Measurements from ENCODE around the gene HMCN1.

HMCN1 gene

DNA sequence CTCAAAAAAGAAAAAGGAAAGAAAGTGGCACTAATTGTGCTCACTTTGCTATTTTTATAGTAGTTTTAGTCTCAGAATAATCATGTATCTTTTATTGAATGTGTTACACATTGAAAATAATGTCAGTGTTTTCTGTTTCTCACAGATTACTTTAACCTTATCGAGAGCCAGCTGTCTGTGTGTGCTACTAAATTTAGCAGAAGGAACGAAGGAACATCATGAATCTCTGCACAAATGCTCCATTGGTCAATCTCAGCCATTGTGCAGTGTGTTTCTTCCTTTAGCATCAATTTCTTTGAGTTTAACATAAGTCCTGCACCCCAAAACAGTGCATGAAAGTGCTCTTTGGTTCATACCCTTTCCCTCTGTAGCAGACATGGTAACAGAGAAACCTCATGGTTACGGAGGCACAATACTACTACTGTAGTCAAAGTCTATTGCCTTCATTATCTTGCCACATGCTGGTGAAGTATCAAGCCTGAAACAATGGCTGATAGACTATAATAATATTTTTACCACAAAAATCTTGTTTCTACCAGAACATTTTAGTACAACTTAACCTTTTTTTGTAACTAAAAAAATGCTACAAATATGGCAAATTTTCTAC is 310.0 kb downstream of the HMCN1 start:
- H3K9me3 ChIP-seq (ENCODE audit: severe bottlenecking) = no peaks in the 10 kb centered on the region
- no peak for ATAC-seq (ENCODE audit: low read depth)
- H3K36me3 ChIP-seq (ENCODE audit: low read depth) = no peaks in the 10 kb centered on the region
- H3K27me3 ChIP-seq (ENCODE audit: insufficient read depth, poor library complexity, severe bottlenecking) = no peaks in the 10 kb centered on the region
- no peak for DNase-seq (ENCODE audit: low spot score)
- H3K27ac ChIP-seq (ENCODE audit: poor library complexity, severe bottlenecking) = no peak overlapping the region
- TF ChIP-seq, protein P1, sequence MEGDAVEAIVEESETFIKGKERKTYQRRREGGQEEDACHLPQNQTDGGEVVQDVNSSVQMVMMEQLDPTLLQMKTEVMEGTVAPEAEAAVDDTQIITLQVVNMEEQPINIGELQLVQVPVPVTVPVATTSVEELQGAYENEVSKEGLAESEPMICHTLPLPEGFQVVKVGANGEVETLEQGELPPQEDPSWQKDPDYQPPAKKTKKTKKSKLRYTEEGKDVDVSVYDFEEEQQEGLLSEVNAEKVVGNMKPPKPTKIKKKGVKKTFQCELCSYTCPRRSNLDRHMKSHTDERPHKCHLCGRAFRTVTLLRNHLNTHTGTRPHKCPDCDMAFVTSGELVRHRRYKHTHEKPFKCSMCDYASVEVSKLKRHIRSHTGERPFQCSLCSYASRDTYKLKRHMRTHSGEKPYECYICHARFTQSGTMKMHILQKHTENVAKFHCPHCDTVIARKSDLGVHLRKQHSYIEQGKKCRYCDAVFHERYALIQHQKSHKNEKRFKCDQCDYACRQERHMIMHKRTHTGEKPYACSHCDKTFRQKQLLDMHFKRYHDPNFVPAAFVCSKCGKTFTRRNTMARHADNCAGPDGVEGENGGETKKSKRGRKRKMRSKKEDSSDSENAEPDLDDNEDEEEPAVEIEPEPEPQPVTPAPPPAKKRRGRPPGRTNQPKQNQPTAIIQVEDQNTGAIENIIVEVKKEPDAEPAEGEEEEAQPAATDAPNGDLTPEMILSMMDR (IDR thresholded peaks at IDR 0.05; ENCODE audit: poor library complexity, severe bottlenecking) = no peak
- H3K4me1 ChIP-seq (ENCODE audit: insufficient read depth, poor library complexity, severe bottlenecking) = no peaks in the 10 kb centered on the region
- H3K4me3 ChIP-seq (ENCODE audit: severe bottlenecking) = no peak overlapping the region

GRCh38 chr1:186046437-186047211 is 312.4 kb downstream of the HMCN1 start:
- ATAC-seq (ENCODE audit: low read depth) = no peak
- H3K9me3 ChIP-seq (ENCODE audit: severe bottlenecking) = no peaks in the 10 kb centered on the region
- H3K27ac ChIP-seq (ENCODE audit: poor library complexity, severe bottlenecking) = no peak overlapping the region
- no peaks in the 10 kb centered on the region for H3K36me3 ChIP-seq (ENCODE audit: low read depth)
- no peaks in the 10 kb centered on the region for H3K27me3 ChIP-seq (ENCODE audit: insufficient read depth, poor library complexity, severe bottlenecking)
- TF ChIP-seq, protein P1 (IDR thresholded peaks at IDR 0.05; ENCODE audit: poor library complexity, severe bottlenecking) = no peak
- no peak overlapping the region for H3K4me3 ChIP-seq (ENCODE audit: severe bottlenecking)
- H3K4me1 ChIP-seq (ENCODE audit: insufficient read depth, poor library complexity, severe bottlenecking) = no peaks in the 10 kb centered on the region
- DNase-seq (ENCODE audit: low spot score) = no peak

GRCh38 chr1:186050360-186050759 is 316.2 kb downstream of the HMCN1 start:
- H3K36me3 ChIP-seq (ENCODE audit: low read depth) = no peaks in the 10 kb centered on the region
- no peak overlapping the region for H3K27ac ChIP-seq (ENCODE audit: poor library complexity, severe bottlenecking)
- H3K4me1 ChIP-seq (ENCODE audit: insufficient read depth, poor library complexity, severe bottlenecking) = no peaks in the 10 kb centered on the region
- no peaks in the 10 kb centered on the region for H3K9me3 ChIP-seq (ENCODE audit: severe bottlenecking)
- no peaks in the 10 kb centered on the region for H3K27me3 ChIP-seq (ENCODE audit: insufficient read depth, poor library complexity, severe bottlenecking)
- no peak overlapping the region for H3K4me3 ChIP-seq (ENCODE audit: severe bottlenecking)
- DNase-seq (ENCODE audit: low spot score) = no peak
- TF ChIP-seq, protein P1 (IDR thresholded peaks at IDR 0.05; ENCODE audit: poor library complexity, severe bottlenecking) = no peak
- no peak; the same call in 2 of the 3 replicates for ATAC-seq (ENCODE audit: low read depth)

DNA sequence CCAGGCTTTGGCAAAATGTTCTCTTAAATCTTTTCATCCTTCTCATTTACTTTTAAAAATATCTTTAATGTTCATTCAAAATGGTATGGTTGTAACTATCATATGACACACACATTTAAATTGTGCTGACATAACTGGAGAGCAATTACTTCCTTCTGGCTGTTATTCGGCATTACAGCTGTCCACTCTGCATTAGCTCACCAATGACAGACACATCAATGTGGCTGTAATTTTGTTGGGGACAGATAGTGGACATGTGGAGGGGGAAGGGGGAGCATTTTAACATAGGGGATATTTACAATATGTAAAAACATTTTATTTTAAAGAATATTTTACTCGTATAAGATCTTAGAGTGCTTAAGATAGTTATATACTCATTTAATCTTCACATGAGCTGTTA is 319.8 kb downstream of the HMCN1 start:
- Histone ChIP-seq H3K27ac (ENCODE audit: poor library complexity, severe bottlenecking) (no peak overlapping the region), H3K4me3 (ENCODE audit: severe bottlenecking) (no peak overlapping the region), H3K9me3 (ENCODE audit: severe bottlenecking) (no peaks in the 10 kb centered on the region), H3K27me3 (ENCODE audit: insufficient read depth, poor library complexity, severe bottlenecking) (no peaks in the 10 kb centered on the region), H3K4me1 (ENCODE audit: insufficient read depth, poor library complexity, severe bottlenecking) (no peaks in the 10 kb centered on the region), H3K36me3 (ENCODE audit: low read depth) (no peaks in the 10 kb centered on the region)
- ATAC-seq (ENCODE audit: low read depth) (no peak), DNase-seq (ENCODE audit: low spot score) (no peak)
- TF ChIP-seq, protein P1 (IDR thresholded peaks at IDR 0.05; ENCODE audit: poor library complexity, severe bottlenecking) = no peak

DNA sequence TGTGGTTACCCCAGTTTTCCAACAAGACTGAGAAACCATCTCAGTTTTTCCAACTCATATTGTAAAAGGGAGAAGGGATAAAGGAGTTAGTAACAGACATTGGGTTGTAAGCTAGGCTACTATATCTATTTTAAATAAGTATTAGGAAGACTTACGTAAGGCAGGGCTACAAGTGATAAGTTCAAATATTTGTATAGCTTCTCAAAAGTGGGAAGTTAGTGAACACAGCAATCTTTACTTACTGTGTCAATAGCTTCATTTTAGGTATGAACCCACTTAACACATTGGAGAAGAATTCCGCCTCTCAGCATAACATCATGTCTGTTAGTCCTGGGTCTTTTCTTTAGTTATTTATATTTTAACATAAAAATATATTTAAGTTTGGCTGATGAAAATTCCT is 320.7 kb downstream of the HMCN1 start:
- Histone ChIP-seq H3K9me3 (ENCODE audit: severe bottlenecking) (no peaks in the 10 kb centered on the region), H3K27me3 (ENCODE audit: insufficient read depth, poor library complexity, severe bottlenecking) (no peaks in the 10 kb centered on the region), H3K4me1 (ENCODE audit: insufficient read depth, poor library complexity, severe bottlenecking) (no peaks in the 10 kb centered on the region), H3K4me3 (ENCODE audit: severe bottlenecking) (no peak overlapping the region), H3K27ac (ENCODE audit: poor library complexity, severe bottlenecking) (no peak overlapping the region), H3K36me3 (ENCODE audit: low read depth) (no peaks in the 10 kb centered on the region)
- no peak for ATAC-seq (ENCODE audit: low read depth)
- DNase-seq (ENCODE audit: low spot score) = no peak
- TF ChIP-seq, protein P1 (IDR thresholded peaks at IDR 0.05; ENCODE audit: poor library complexity, severe bottlenecking) = no peak

Data from RWPE2 (cell line).